OCI-LY1 (cell line): ENCODE measurements around the gene DPYSL3.

Experiments used
- H2AFZ ChIP-seq: fragments of 200-600 bp; sonication (generic), shearing (Covaris generic); 2 replicates; pipeline ENCODE4 v1.6.0; 2014; ENCODE audit warnings: antibody characterized with exemption, mild to moderate bottlenecking, low read length
- H3F3A ChIP-seq: fragments of 200-600 bp; sonication (generic), shearing (Covaris generic); 2 replicates; pipeline ENCODE4 v1.6.0; 2014; ENCODE audit warnings: mild to moderate bottlenecking, antibody characterized with exemption, low read length, moderate library complexity; ENCODE audit not compliant: insufficient read depth
- H3K27ac ChIP-seq: fragments of 200-600 bp; sonication (generic); 2 replicates; pipeline ENCODE4 v1.5.1; 2014; ENCODE audit warnings: low read length, mixed run types, mild to moderate bottlenecking, low read depth; ENCODE audit not compliant: poor library complexity, severe bottlenecking
- H3K27me3 ChIP-seq: fragments of 200-600 bp; sonication (generic); 2 replicates; pipeline ENCODE4 v1.6.0; 2014; ENCODE audit warnings: antibody characterized with exemption, mild to moderate bottlenecking, low read length, moderate library complexity; ENCODE audit not compliant: insufficient read depth
- H3K36me3 ChIP-seq: fragments of 200-600 bp; sonication (generic); 2 replicates; pipeline ENCODE4 v1.6.1; 2014; ENCODE audit warnings: mild to moderate bottlenecking, antibody characterized with exemption, low read length, moderate library complexity, mixed read lengths; ENCODE audit not compliant: insufficient read depth
- H3K4me1 ChIP-seq: fragments of 200-600 bp; sonication (generic); 2 replicates; pipeline ENCODE4 v1.5.1; 2014; ENCODE audit warnings: mild to moderate bottlenecking, low read length, moderate library complexity; ENCODE audit not compliant: insufficient read depth, severe bottlenecking
- H3K4me2 ChIP-seq: fragments of 200-600 bp; sonication (generic), shearing (Covaris generic); 2 replicates; pipeline ENCODE4 v1.6.1; 2014; ENCODE audit warnings: low read length
- H3K4me3 ChIP-seq: fragments of 200-600 bp; sonication (generic); 2 replicates; pipeline ENCODE4 v1.5.1; 2014; ENCODE audit warnings: low read length, low read depth, mild to moderate bottlenecking, mixed read lengths; ENCODE audit not compliant: poor library complexity, severe bottlenecking
- H3K79me2 ChIP-seq: fragments of 200-600 bp; shearing (Covaris generic); 2 replicates; pipeline ENCODE4 v1.6.1; 2016; ENCODE audit warnings: mixed run types, low read length, mixed read lengths; ENCODE audit not compliant: insufficient read depth
- H3K9ac ChIP-seq: fragments of 200-600 bp; sonication (generic), shearing (Covaris generic); 2 replicates; pipeline ENCODE4 v1.6.1; 2014; ENCODE audit warnings: mild to moderate bottlenecking, low read length, mixed read lengths
- H3K9me2 ChIP-seq: fragments of 200-600 bp; sonication (generic), shearing (Covaris generic); 2 replicates; pipeline ENCODE4 v1.6.1; 2014; ENCODE audit warnings: low read depth, mild to moderate bottlenecking, low read length, mixed read lengths
- H3K9me3 ChIP-seq: fragments of 200-600 bp; shearing (Covaris generic); 2 replicates; pipeline ENCODE4 v1.6.1; 2014; ENCODE audit warnings: low read length, mixed read lengths
- H4K20me1 ChIP-seq: fragments of 200-600 bp; sonication (generic), shearing (Covaris generic); 2 replicates; pipeline ENCODE4 v1.6.0; 2016; ENCODE audit warnings: mild to moderate bottlenecking, low read length; ENCODE audit not compliant: insufficient read depth
- EZH2 ChIP-seq: fragments of 200-600 bp; sonication (generic), shearing (Covaris generic); IDR thresholded peaks from 2 replicates; pipeline ENCODE4 v1.8.0; 2017; ENCODE audit warnings: borderline replicate concordance, mixed run types, mild to moderate bottlenecking, antibody characterized with exemption, low read length, moderate library complexity, mixed read lengths
- TF ChIP-seq, protein P1 (sequence below): fragments of 200-600 bp; sonication (generic), shearing (Covaris generic); IDR thresholded peaks from 2 replicates; pipeline ENCODE4 v1.5.1; 2017; ENCODE audit warnings: mild to moderate bottlenecking, antibody characterized with exemption, low read length, moderate library complexity, mixed read lengths

The DPYSL3 gene

DNA sequence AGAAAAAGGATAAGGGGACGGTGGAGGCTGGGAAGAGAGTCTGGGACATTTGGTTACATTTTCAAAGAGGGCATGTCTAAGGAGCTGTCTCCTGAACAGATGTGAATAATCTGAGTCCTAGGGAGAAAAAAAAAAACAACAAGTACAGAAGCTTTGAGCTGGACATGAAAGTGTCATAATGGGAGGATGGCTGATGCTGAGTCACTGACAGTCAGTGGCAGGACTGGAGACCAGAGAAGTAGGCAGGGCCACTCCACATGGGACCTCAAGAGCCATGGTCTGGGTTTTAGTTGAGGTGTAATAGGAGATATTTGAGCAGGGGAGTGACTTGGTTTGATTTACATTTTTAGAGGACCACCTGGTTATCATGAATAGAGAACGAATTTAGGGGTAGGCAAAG, 70.6 kb downstream of the DPYSL3 start:
- Histone ChIP-seq H3K27ac (no peak overlapping the region), H3K9me3 (no peaks in the 10 kb centered on the region), H3K4me2 (no peak overlapping the region)

DNA sequence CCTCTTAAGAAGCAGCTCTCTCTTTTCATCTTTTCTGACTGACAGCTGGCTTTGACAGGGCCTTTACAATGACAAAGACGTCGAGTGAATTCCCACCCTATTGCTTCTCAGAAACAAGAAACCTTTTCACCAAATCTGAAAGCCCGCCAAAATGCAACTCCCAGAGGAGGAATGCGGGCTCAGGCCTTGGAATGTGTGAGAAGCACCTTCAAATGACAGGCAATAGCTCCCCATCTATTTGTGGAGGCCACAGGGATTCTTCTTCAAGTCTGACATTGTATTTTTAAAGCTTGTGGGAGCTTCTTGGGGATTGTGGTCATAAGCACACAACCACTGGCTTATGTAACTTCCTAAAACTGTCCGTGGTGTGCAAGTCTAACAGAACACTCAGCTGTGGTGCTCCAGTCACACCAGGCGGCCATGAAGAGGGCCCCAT, 72.7 kb downstream of the DPYSL3 start:
- no peaks in the 10 kb centered on the region for H4K20me1 ChIP-seq
- H3K4me2 ChIP-seq = no peak overlapping the region
- no peaks in the 10 kb centered on the region for H3K79me2 ChIP-seq

More for the DNA sequence above, 70.6 kb downstream of the DPYSL3 start:
- H3K27me3 ChIP-seq = peaks cover 4% of the 10 kb centered on the region; the same call in 1 of the 2 replicates
- no peaks in the 10 kb centered on the region for H3F3A ChIP-seq
- no peaks in the 10 kb centered on the region for H3K4me1 ChIP-seq
- no peak overlapping the region for H3K9ac ChIP-seq
- H4K20me1 ChIP-seq = no peaks in the 10 kb centered on the region
- H3K9me2 ChIP-seq = no peaks in the 10 kb centered on the region
- H3K4me3 ChIP-seq = no peak overlapping the region
- H2AFZ ChIP-seq = no peak overlapping the region
- no peak for TF ChIP-seq EZH2
- TF ChIP-seq, protein P1, sequence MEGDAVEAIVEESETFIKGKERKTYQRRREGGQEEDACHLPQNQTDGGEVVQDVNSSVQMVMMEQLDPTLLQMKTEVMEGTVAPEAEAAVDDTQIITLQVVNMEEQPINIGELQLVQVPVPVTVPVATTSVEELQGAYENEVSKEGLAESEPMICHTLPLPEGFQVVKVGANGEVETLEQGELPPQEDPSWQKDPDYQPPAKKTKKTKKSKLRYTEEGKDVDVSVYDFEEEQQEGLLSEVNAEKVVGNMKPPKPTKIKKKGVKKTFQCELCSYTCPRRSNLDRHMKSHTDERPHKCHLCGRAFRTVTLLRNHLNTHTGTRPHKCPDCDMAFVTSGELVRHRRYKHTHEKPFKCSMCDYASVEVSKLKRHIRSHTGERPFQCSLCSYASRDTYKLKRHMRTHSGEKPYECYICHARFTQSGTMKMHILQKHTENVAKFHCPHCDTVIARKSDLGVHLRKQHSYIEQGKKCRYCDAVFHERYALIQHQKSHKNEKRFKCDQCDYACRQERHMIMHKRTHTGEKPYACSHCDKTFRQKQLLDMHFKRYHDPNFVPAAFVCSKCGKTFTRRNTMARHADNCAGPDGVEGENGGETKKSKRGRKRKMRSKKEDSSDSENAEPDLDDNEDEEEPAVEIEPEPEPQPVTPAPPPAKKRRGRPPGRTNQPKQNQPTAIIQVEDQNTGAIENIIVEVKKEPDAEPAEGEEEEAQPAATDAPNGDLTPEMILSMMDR = no peak
- no peaks in the 10 kb centered on the region for H3K36me3 ChIP-seq
- H3K79me2 ChIP-seq = no peaks in the 10 kb centered on the region

DNA sequence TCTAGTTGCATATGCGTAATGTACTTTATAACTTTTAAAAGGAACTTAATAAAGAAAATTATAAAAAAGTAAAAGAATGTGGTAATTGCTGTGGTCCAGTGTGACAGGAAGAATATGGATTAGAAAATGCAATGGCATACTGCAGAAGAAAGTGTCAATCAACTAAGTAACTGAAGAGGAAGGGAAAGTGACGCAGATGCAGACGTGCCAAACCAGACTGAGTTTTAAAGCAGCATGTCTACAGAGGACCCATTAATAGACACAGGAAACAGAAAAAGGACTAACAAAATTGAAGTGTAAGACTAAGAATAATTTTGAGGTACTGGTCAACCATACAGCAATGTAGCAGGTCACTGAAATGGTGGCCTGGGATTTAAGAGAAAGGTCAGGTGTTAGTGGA, 73.3 kb downstream of the DPYSL3 start:
- Histone ChIP-seq H2AFZ (no peak overlapping the region), H3K9ac (no peak overlapping the region), H3K9me3 (no peaks in the 10 kb centered on the region), H3K79me2 (no peaks in the 10 kb centered on the region), H4K20me1 (no peaks in the 10 kb centered on the region), H3K4me1 (no peaks in the 10 kb centered on the region), H3K36me3 (no peaks in the 10 kb centered on the region), H3K4me3 (no peak overlapping the region), H3K27me3 (peaks cover 4% of the 10 kb centered on the region; the same call in 1 of the 2 replicates), H3K27ac (no peak overlapping the region), H3K9me2 (no peaks in the 10 kb centered on the region), H3F3A (no peaks in the 10 kb centered on the region), H3K4me2 (no peak overlapping the region)
- TF ChIP-seq, protein P1 = no peak
- TF ChIP-seq EZH2 = no peak

More for the DNA sequence above, 72.7 kb downstream of the DPYSL3 start:
- Histone ChIP-seq H2AFZ (no peak overlapping the region), H3K27ac (no peak overlapping the region), H3K9me2 (no peaks in the 10 kb centered on the region), H3K36me3 (no peaks in the 10 kb centered on the region), H3K9me3 (no peaks in the 10 kb centered on the region), H3F3A (no peaks in the 10 kb centered on the region), H3K4me3 (no peak overlapping the region), H3K4me1 (no peaks in the 10 kb centered on the region), H3K9ac (no peak overlapping the region), H3K27me3 (peaks cover 4% of the 10 kb centered on the region; the same call in 1 of the 2 replicates)
- no peak for TF ChIP-seq EZH2
- TF ChIP-seq, protein P1 = no peak
